Liver (tissue), 3 donors: Measurements from ENCODE around the gene ADCY4.

Experiments
- ATF3 ChIP-seq: IDR thresholded peaks from 2 replicates; pipeline ENCODE4 v1.6.1; 2016; ENCODE audit warnings: antibody characterized with exemption
- CTCF ChIP-seq: fragments of 150-350 bp; IDR thresholded peaks from 2 replicates; pipeline ENCODE4 v1.5.1; 2017; ENCODE audit warnings: improper control_type of control experiment, low read depth, low read length; ENCODE audit not compliant: missing input control
- EGR1 ChIP-seq, 2 donors: IDR thresholded peaks; 2 replicates each; pipeline ENCODE4 v1.6.1; 2016 to 2018; ENCODE audit warnings: antibody characterized with exemption in 2 of 2, low read depth in 2 of 2
- GABPA ChIP-seq, 2 donors: IDR thresholded peaks in 1 of 2; conservative IDR thresholded peaks in 1 of 2; 2 replicates each; pipeline ENCODE4 v1.6.1; 2016; ENCODE audit warnings: antibody characterized with exemption in 2 of 2, mild to moderate bottlenecking in 1 of 2, moderate library complexity in 1 of 2
- HNF4A ChIP-seq, 2 donors: conservative IDR thresholded peaks; 2 replicates each; pipeline ENCODE4 v1.6.1; 2016; ENCODE audit warnings: antibody characterized with exemption in 2 of 2, mild to moderate bottlenecking in 2 of 2
- HNF4G ChIP-seq: IDR thresholded peaks from 2 replicates; pipeline ENCODE4 v1.6.1; 2016; ENCODE audit warnings: antibody characterized with exemption
- JUND ChIP-seq, 2 donors: IDR thresholded peaks; 2 replicates each; pipeline ENCODE4 v1.6.1; 2016; ENCODE audit warnings: antibody characterized with exemption in 2 of 2
- MAX ChIP-seq: IDR thresholded peaks from 2 replicates; pipeline ENCODE4 v1.6.1; 2016; ENCODE audit warnings: antibody characterized with exemption
- RAD21 ChIP-seq, 2 donors: IDR thresholded peaks; 2 replicates each; pipeline ENCODE4 v1.6.1; 2016; ENCODE audit warnings: antibody characterized with exemption in 2 of 2, mild to moderate bottlenecking in 2 of 2
- REST ChIP-seq: IDR thresholded peaks from 2 replicates; pipeline ENCODE4 v1.6.1; 2016; ENCODE audit warnings: antibody characterized with exemption, mild to moderate bottlenecking
- RXRA ChIP-seq, 2 donors: IDR thresholded peaks; 2 replicates each; pipeline ENCODE4 v1.6.1; 2017 to 2018; ENCODE audit warnings: antibody characterized with exemption in 2 of 2, mild to moderate bottlenecking in 1 of 2
- TAF1 ChIP-seq: conservative IDR thresholded peaks from 2 replicates; pipeline ENCODE4 v1.6.1; 2016; ENCODE audit warnings: antibody characterized with exemption, mild to moderate bottlenecking
- YY1 ChIP-seq: IDR thresholded peaks from 2 replicates; pipeline ENCODE4 v1.6.1; 2016; ENCODE audit warnings: antibody characterized with exemption, mild to moderate bottlenecking
- ZBTB33 ChIP-seq: IDR thresholded peaks from 2 replicates; pipeline ENCODE4 v1.6.1; 2016; ENCODE audit warnings: antibody characterized with exemption
- donor health status: healthy.
- donor health status: healthy.

- TF ChIP-seq CTCF (no peak), YY1 (no peak), MAX (no peak), RXRA (IDR thresholded peaks at IDR 0.05) (no peak), HNF4G (no peak), TAF1 (no peak), JUND (IDR thresholded peaks at IDR 0.05) (peak in 1 of 2 donors; percentile 29), RAD21 (IDR thresholded peaks at IDR 0.05) (no peak), HNF4A (conservative IDR thresholded peaks at IDR 0.05) (no peak), ATF3 (no peak), REST (no peak), ZBTB33 (no peak), EGR1 (IDR thresholded peaks at IDR 0.05; ENCODE audit: low read depth in 2 of 2) (no peak), GABPA (IDR thresholded peaks at IDR 0.05 in 1 of 2, conservative IDR thresholded peaks at IDR 0.05 in 1 of 2) (no peak)
Measured at GRCh38 chr14:24317141-24317928, 17.5 kb downstream of the ADCY4 start.
